ENCODE data around the gene CDHR4.
"Not testable (repeated sequence)": the region's sequence is repeated elsewhere in the genome, so short reads cannot be mapped to it uniquely, and the experiment has no call there.

The CDHR4 gene

DNA sequence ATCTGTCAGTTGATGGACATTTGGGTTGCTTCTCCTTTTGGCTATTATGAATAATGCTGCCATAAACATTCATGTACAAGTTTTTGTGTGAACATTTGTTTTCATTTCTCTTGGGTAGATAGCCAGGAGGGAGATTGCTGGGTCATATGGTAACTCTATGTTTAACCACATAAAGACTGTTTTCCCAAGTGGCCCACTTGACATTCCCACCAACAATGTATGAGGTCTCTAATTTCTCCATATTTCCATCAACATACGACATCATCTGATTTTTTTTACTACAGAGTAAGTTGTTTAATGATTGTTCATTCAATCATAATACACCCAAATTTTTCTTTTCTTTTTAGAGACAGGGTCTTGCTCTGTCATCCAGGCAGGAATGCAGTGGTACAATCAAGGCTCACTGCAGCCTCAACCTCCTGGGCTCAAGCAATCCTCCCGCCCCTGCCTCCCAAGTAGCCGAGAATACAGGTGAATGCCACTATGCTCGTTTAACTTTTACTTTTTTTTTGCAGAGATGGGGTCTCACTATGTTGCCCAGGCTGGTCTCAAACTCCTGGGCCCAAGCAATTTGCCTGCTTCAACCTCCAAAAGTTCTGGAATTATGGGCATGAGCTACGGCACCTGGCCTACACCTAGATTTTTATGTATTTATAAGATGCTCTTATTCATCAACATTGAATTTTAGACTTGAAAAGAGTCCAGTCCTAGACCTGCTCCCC, 20.2 kb downstream of the CDHR4 start:
- no CpG with 5 or more reads among the region's 5 CpGs for WGBS (ENCODE audit: insufficient coverage, insufficient read length)
- Histone ChIP-seq H3K36me3 (ENCODE audit: control insufficient read depth, insufficient read depth, low read length) (no peaks in the 10 kb centered on the region), H3K9me3 (ENCODE audit: control insufficient read depth, insufficient read depth, low read length) (no peaks in the 10 kb centered on the region), H3K4me1 (ENCODE audit: control insufficient read depth, insufficient read depth, low read length) (no peaks in the 10 kb centered on the region), H3K27ac (ENCODE audit: low read length) (no peak overlapping the region), H3K27me3 (ENCODE audit: control insufficient read depth, insufficient read depth, low read length) (no peaks in the 10 kb centered on the region), H3K4me3 (ENCODE audit: low read length) (no peak overlapping the region)
- DNase-seq (ENCODE audit: low read depth, low spot score) = no peak

DNA sequence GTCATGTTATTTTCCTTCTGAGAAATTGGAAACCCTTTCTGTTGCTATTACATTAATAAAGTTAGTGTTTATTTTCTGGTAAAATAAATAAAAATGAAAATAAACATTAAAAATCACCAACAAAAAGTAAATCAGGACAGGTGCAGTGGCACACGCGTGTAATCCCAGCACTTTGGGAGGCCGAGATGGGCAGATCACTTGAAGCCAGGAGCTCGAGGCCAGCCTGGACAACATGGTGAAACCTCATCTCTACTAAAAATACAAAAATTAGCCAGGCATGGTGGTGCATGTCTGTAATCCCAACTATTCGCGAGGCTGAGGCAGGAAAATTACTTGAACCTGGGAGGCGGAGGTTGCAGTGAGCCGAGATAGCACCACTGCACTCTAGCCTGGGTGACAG, 23.6 kb downstream of the CDHR4 start:
- not testable (repeated sequence) for H3K4me3 ChIP-seq (ENCODE audit: low read length); H3K4me1 ChIP-seq (ENCODE audit: control insufficient read depth, insufficient read depth, low read length); H3K27ac ChIP-seq (ENCODE audit: low read length); H3K27me3 ChIP-seq (ENCODE audit: control insufficient read depth, insufficient read depth, low read length); DNase-seq (ENCODE audit: low read depth, low spot score); H3K9me3 ChIP-seq (ENCODE audit: control insufficient read depth, insufficient read depth, low read length); H3K36me3 ChIP-seq (ENCODE audit: control insufficient read depth, insufficient read depth, low read length)
- WGBS (ENCODE audit: insufficient coverage, insufficient read length) = no CpG with 5 or more reads among the region's 8 CpGs

DNA sequence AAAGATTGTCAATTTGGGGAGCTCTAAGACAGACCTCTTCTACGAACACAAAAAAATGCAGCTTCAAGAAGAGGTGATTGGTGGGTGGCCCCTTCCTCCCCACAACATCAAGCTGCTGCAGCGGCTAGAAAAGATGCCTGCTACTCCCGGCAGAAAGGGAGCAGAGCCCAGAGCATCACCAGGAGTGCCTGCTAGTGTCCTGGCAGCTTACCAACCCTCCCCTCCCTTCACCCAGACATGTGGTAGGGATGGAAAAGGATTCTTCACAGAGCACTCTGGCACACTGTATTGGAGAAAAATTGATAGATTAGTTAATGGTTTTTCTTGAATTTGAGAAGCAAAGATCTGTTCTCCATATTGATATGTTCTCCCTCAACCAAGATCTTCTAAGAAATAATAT, 24.1 kb downstream of the CDHR4 start:
- Histone ChIP-seq H3K9me3 (ENCODE audit: control insufficient read depth, insufficient read depth, low read length) (no peaks in the 10 kb centered on the region), H3K4me1 (ENCODE audit: control insufficient read depth, insufficient read depth, low read length) (no peaks in the 10 kb centered on the region), H3K27ac (ENCODE audit: low read length) (no peak overlapping the region), H3K27me3 (ENCODE audit: control insufficient read depth, insufficient read depth, low read length) (no peaks in the 10 kb centered on the region), H3K4me3 (ENCODE audit: low read length) (no peak overlapping the region), H3K36me3 (ENCODE audit: control insufficient read depth, insufficient read depth, low read length) (no peaks in the 10 kb centered on the region)
- no CpG with 5 or more reads among the region's 3 CpGs for WGBS (ENCODE audit: insufficient coverage, insufficient read length)
- DNase-seq (ENCODE audit: low read depth, low spot score) = no peak

- DNase-seq (ENCODE audit: low read depth, low spot score) = no peak
- no peaks in the 10 kb centered on the region for H3K4me1 ChIP-seq (ENCODE audit: control insufficient read depth, insufficient read depth, low read length)
- H3K27ac ChIP-seq (ENCODE audit: low read length) = no peak overlapping the region
- no peak overlapping the region for H3K4me3 ChIP-seq (ENCODE audit: low read length)
- WGBS (ENCODE audit: insufficient coverage, insufficient read length) = no CpG with 5 or more reads among the region's 2 CpGs
- no peaks in the 10 kb centered on the region for H3K36me3 ChIP-seq (ENCODE audit: control insufficient read depth, insufficient read depth, low read length)
- H3K27me3 ChIP-seq (ENCODE audit: control insufficient read depth, insufficient read depth, low read length) = no peaks in the 10 kb centered on the region
- no peaks in the 10 kb centered on the region for H3K9me3 ChIP-seq (ENCODE audit: control insufficient read depth, insufficient read depth, low read length)
Observed at GRCh38 chr3:49772703-49773102, 27.0 kb downstream of the CDHR4 start.

GRCh38 chr3:49771340-49771938, 28.2 kb downstream of the CDHR4 start:
- DNase-seq (ENCODE audit: low read depth, low spot score) = no peak
- no CpG with 5 or more reads among the region's 1 CpG for WGBS (ENCODE audit: insufficient coverage, insufficient read length)
- H3K4me3 ChIP-seq (ENCODE audit: low read length) = no peak overlapping the region
- H3K4me1 ChIP-seq (ENCODE audit: control insufficient read depth, insufficient read depth, low read length) = no peaks in the 10 kb centered on the region; the same call in 1 of the 2 replicates
- no peaks in the 10 kb centered on the region for H3K27me3 ChIP-seq (ENCODE audit: control insufficient read depth, insufficient read depth, low read length)
- no peak overlapping the region for H3K27ac ChIP-seq (ENCODE audit: low read length)
- H3K9me3 ChIP-seq (ENCODE audit: control insufficient read depth, insufficient read depth, low read length) = no peaks in the 10 kb centered on the region
- H3K36me3 ChIP-seq (ENCODE audit: control insufficient read depth, insufficient read depth, low read length) = no peaks in the 10 kb centered on the region

GRCh38 chr3:49769926-49770325, 29.7 kb downstream of the CDHR4 start:
- no peaks in the 10 kb centered on the region for H3K27me3 ChIP-seq (ENCODE audit: control insufficient read depth, insufficient read depth, low read length)
- H3K4me1 ChIP-seq (ENCODE audit: control insufficient read depth, insufficient read depth, low read length) = no peaks in the 10 kb centered on the region; the same call in 1 of the 2 replicates
- no peaks in the 10 kb centered on the region for H3K36me3 ChIP-seq (ENCODE audit: control insufficient read depth, insufficient read depth, low read length)
- H3K4me3 ChIP-seq (ENCODE audit: low read length) = no peak overlapping the region
- no peaks in the 10 kb centered on the region for H3K9me3 ChIP-seq (ENCODE audit: control insufficient read depth, insufficient read depth, low read length)
- no peak for DNase-seq (ENCODE audit: low read depth, low spot score)
- no peak overlapping the region for H3K27ac ChIP-seq (ENCODE audit: low read length)

- H3K36me3 ChIP-seq (ENCODE audit: control insufficient read depth, insufficient read depth, low read length) = no peaks in the 10 kb centered on the region
- no peak overlapping the region for H3K4me3 ChIP-seq (ENCODE audit: low read length)
- H3K4me1 ChIP-seq (ENCODE audit: control insufficient read depth, insufficient read depth, low read length) = no peaks in the 10 kb centered on the region; the same call in 1 of the 2 replicates
- no peak for DNase-seq (ENCODE audit: low read depth, low spot score)
- H3K27ac ChIP-seq (ENCODE audit: low read length) = no peak overlapping the region
- H3K27me3 ChIP-seq (ENCODE audit: control insufficient read depth, insufficient read depth, low read length) = no peaks in the 10 kb centered on the region
- H3K9me3 ChIP-seq (ENCODE audit: control insufficient read depth, insufficient read depth, low read length) = no peaks in the 10 kb centered on the region
- no CpG with 5 or more reads among the region's 3 CpGs for WGBS (ENCODE audit: insufficient coverage, insufficient read length)
Observed at GRCh38 chr3:49769286-49769915, 30.3 kb downstream of the CDHR4 start.

DNA sequence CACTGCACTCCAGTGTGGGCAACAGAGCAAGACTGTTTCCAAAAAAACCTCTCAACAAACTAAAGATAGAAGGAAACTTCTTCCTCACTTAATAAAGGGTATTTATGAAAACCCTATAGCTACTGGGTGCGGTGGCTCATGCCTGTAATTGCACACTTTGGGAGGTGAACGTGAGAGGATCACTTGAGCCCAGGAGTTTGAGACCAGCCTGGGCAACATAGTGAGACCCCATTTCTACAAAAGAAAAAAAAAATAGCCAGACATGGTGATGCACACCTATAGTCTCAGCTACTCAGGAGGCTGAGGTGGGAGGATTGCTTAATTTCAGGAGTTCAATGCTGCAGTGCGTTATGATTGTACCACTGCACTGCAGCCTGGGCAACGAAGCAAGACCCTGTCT, 35.7 kb downstream of the CDHR4 start:
- no peaks in the 10 kb centered on the region for H3K36me3 ChIP-seq (ENCODE audit: control insufficient read depth, insufficient read depth, low read length)
- no CpG with 5 or more reads among the region's 4 CpGs for WGBS (ENCODE audit: insufficient coverage, insufficient read length)
- H3K4me1 ChIP-seq (ENCODE audit: control insufficient read depth, insufficient read depth, low read length) = no peaks in the 10 kb centered on the region; the same call in 1 of the 2 replicates
- H3K4me3 ChIP-seq (ENCODE audit: low read length) = no peak overlapping the region
- no peaks in the 10 kb centered on the region for H3K9me3 ChIP-seq (ENCODE audit: control insufficient read depth, insufficient read depth, low read length)
- no peak overlapping the region for H3K27ac ChIP-seq (ENCODE audit: low read length)
- no peaks in the 10 kb centered on the region for H3K27me3 ChIP-seq (ENCODE audit: control insufficient read depth, insufficient read depth, low read length)
- DNase-seq (ENCODE audit: low read depth, low spot score) = no peak

DNA sequence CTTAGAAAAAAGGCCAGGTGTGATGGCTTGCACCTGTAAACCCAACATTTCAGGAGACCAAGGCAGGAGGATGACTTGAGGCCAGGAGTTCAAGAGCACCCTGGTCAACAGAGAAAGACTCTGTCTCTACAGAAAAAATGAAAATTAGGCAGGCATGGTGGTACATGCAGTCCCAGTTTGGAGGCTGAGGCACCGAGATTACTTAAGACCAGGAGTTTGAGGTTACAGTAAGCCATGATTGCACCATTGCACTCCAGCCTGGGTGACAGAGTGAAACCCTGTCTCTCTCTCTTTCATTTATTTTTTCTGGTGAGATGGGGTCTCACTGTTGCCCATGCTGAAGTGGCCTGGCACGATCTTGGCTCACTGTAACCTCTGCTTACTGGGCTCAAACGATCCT, 38.0 kb downstream of the CDHR4 start:
- Histone ChIP-seq H3K4me3 (ENCODE audit: low read length) (no peak overlapping the region), H3K4me1 (ENCODE audit: control insufficient read depth, insufficient read depth, low read length) (no peaks in the 10 kb centered on the region), H3K9me3 (ENCODE audit: control insufficient read depth, insufficient read depth, low read length) (no peaks in the 10 kb centered on the region), H3K36me3 (ENCODE audit: control insufficient read depth, insufficient read depth, low read length) (no peaks in the 10 kb centered on the region), H3K27me3 (ENCODE audit: control insufficient read depth, insufficient read depth, low read length) (no peaks in the 10 kb centered on the region), H3K27ac (ENCODE audit: low read length) (no peak overlapping the region)
- no peak for DNase-seq (ENCODE audit: low read depth, low spot score)
- no CpG with 5 or more reads among the region's 3 CpGs for WGBS (ENCODE audit: insufficient coverage, insufficient read length)

GRCh38 chr3:49759226-49759625, 40.4 kb downstream of the CDHR4 start:
- Histone ChIP-seq H3K4me1 (ENCODE audit: control insufficient read depth, insufficient read depth, low read length) (no peaks in the 10 kb centered on the region), H3K9me3 (ENCODE audit: control insufficient read depth, insufficient read depth, low read length) (no peaks in the 10 kb centered on the region), H3K36me3 (ENCODE audit: control insufficient read depth, insufficient read depth, low read length) (no peaks in the 10 kb centered on the region), H3K4me3 (ENCODE audit: low read length) (no peak overlapping the region), H3K27ac (ENCODE audit: low read length) (no peak overlapping the region), H3K27me3 (ENCODE audit: control insufficient read depth, insufficient read depth, low read length) (no peaks in the 10 kb centered on the region)
- no CpG with 5 or more reads among the region's 1 CpG for WGBS (ENCODE audit: insufficient coverage, insufficient read length)
- no peak for DNase-seq (ENCODE audit: low read depth, low spot score)

All from iPS DF 6.9 (cell line).